ENCODE results near the gene CBL. TPM values are rescaled to one million over a fixed set of nuclear protein-coding genes. Genes with fewer than 3 reads are reported as not detected.

CBL gene
- total RNA-seq, 4 donors from 2014 or later: 10.0 to 39.9 (median 13.0) TPM

GRCh38 chr11:119229288-119229672 is 23.1 kb downstream of the CBL start:
- intact Hi-C loops (cut with DNase I; ENCODE audit: low total_unique reads): no loop called here
- no peak for TF ChIP-seq CTCF (IDR thresholded peaks at IDR 0.05)
- no peak for TF ChIP-seq POLR2A (IDR thresholded peaks at IDR 0.05)
- Histone ChIP-seq H3K9me3 (no peaks in the 10 kb centered on the region), H3K4me1 (no peaks in the 10 kb centered on the region), H3K27ac (no peak overlapping the region), H3K4me3 (no peak overlapping the region), H3K27me3 (no peaks in the 10 kb centered on the region), H3K36me3 (no peaks in the 10 kb centered on the region)
- DNase-seq: no peak

DNA sequence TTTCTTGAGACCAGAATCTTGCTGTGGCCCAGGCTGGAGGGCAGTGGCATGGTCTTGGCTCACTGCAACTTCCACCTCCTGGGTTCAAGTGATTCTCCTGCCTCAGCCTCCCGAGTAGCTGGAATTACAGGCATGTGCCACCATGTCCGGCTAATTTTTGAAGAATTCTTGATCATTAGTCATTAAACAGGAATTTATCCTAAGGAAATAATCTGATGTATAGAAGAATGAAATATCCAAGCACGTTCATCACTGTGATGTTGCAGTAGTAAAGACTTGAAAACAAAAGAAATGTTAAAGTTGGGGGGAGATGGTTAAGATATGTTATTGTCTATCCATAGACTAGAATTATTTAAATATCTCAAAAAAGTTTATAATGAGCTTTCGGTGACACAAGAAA is 23.6 kb downstream of the CBL start:
- Histone ChIP-seq H3K27me3 (no peaks in the 10 kb centered on the region), H3K4me3 (no peak overlapping the region), H3K4me1 (no peaks in the 10 kb centered on the region), H3K36me3 (no peaks in the 10 kb centered on the region), H3K9me3 (no peaks in the 10 kb centered on the region), H3K27ac (no peak overlapping the region)
- DNase-seq: no peak
- TF ChIP-seq CTCF (IDR thresholded peaks at IDR 0.05): no peak
- no peak for TF ChIP-seq POLR2A (IDR thresholded peaks at IDR 0.05)
- intact Hi-C loops (cut with DNase I; ENCODE audit: low total_unique reads): no loop called here

DNA sequence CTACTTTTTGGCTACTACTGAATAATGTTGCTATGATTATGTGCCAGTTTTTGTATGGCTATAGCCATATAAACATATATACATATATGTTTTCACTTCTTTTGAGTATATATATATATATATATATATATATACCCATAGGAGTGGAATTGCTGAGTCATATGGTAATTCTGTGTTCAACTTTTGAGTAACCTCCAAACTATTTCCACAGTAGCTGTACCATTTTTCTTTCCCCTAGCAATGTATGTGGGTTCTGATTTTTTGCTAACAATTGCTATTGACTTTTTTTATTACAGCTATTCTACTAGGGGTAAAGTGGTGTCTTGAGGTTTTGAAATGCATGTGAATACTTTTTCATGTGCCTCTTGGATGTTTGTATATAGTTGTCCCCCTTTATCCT is 30.4 kb downstream of the CBL start:
- no peaks in the 10 kb centered on the region for H3K4me1 ChIP-seq
- H3K27ac ChIP-seq: no peak overlapping the region
- no peaks in the 10 kb centered on the region for H3K9me3 ChIP-seq
- H3K27me3 ChIP-seq: no peaks in the 10 kb centered on the region
- DNase-seq: no peak
- H3K4me3 ChIP-seq: no peak overlapping the region
- no peaks in the 10 kb centered on the region for H3K36me3 ChIP-seq
- intact Hi-C loops (cut with DNase I; ENCODE audit: low total_unique reads): no loop called here
- TF ChIP-seq POLR2A (IDR thresholded peaks at IDR 0.05): no peak
- no peak for TF ChIP-seq CTCF (IDR thresholded peaks at IDR 0.05)

GRCh38 chr11:119236891-119237290 is 30.8 kb downstream of the CBL start:
- Histone ChIP-seq H3K4me3 (no peak overlapping the region), H3K27ac (no peak overlapping the region), H3K27me3 (no peaks in the 10 kb centered on the region), H3K9me3 (no peaks in the 10 kb centered on the region), H3K36me3 (no peaks in the 10 kb centered on the region), H3K4me1 (no peaks in the 10 kb centered on the region)
- TF ChIP-seq CTCF (IDR thresholded peaks at IDR 0.05) (no peak), POLR2A (IDR thresholded peaks at IDR 0.05) (no peak)
- DNase-seq: no peak
- intact Hi-C loops (cut with DNase I; ENCODE audit: low total_unique reads): no loop called here

- H3K36me3 ChIP-seq: no peaks in the 10 kb centered on the region
- no peaks in the 10 kb centered on the region for H3K9me3 ChIP-seq
- no peak overlapping the region for H3K27ac ChIP-seq
- DNase-seq: no peak
- intact Hi-C loops (cut with DNase I; ENCODE audit: low total_unique reads): no loop called here
- TF ChIP-seq POLR2A (IDR thresholded peaks at IDR 0.05): no peak
- no peak for TF ChIP-seq CTCF (IDR thresholded peaks at IDR 0.05)
- no peak overlapping the region for H3K4me3 ChIP-seq
- no peaks in the 10 kb centered on the region for H3K4me1 ChIP-seq
- no peaks in the 10 kb centered on the region for H3K27me3 ChIP-seq
Observed at GRCh38 chr11:119237515-119237914, 31.4 kb downstream of the CBL start.
